ENCODE results near the gene REPS1.

DNA sequence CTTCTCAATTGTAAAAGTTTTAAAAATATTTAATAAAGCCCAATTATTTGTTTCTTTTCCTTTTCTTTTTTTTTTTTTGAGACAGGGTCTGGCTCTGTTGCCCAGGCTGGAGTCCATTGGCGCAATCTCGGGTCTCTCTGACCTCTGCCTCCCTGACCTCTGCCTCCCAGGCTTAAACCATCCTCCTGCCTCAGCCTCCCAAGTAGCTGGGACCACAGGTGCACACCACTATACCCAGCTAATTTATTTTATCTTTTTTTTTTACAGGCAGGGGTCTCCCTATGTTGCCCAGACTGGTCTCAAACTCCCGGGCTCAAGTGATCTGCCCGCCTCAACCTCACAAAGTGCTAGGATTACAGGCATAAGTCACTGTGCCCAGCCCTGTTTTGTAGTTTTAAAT is 9.8 kb downstream of the REPS1 start:
- TF ChIP-seq, protein P1, sequence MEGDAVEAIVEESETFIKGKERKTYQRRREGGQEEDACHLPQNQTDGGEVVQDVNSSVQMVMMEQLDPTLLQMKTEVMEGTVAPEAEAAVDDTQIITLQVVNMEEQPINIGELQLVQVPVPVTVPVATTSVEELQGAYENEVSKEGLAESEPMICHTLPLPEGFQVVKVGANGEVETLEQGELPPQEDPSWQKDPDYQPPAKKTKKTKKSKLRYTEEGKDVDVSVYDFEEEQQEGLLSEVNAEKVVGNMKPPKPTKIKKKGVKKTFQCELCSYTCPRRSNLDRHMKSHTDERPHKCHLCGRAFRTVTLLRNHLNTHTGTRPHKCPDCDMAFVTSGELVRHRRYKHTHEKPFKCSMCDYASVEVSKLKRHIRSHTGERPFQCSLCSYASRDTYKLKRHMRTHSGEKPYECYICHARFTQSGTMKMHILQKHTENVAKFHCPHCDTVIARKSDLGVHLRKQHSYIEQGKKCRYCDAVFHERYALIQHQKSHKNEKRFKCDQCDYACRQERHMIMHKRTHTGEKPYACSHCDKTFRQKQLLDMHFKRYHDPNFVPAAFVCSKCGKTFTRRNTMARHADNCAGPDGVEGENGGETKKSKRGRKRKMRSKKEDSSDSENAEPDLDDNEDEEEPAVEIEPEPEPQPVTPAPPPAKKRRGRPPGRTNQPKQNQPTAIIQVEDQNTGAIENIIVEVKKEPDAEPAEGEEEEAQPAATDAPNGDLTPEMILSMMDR (IDR thresholded peaks at IDR 0.05 in 8 of 11, conservative IDR thresholded peaks at IDR 0.05 in 3 of 11), result no peak
- no peak for TF ChIP-seq POLR2A (IDR thresholded peaks at IDR 0.05)

Measured in spleen (tissue), 7 donors.